GM23248 (cell line): Measurements from ENCODE around the gene ARHGEF4.

Source experiments
- EZH2 ChIP-seq: fragments of 200-600 bp; sonication (generic); IDR thresholded peaks from 2 replicates; pipeline ENCODE4 v1.6.1; 2018; ENCODE audit warnings: antibody characterized with exemption, mild to moderate bottlenecking; ENCODE audit not compliant: insufficient read depth, poor library complexity, severe bottlenecking
- EZH2phosphoT487 ChIP-seq: fragments of 200-600 bp; sonication (generic); IDR thresholded peaks from 2 replicates; pipeline ENCODE4 v1.6.1; 2018; ENCODE audit warnings: antibody characterized with exemption, moderate library complexity, mild to moderate bottlenecking, low read depth; ENCODE audit not compliant: insufficient read depth

- TF ChIP-seq EZH2phosphoT487 (no peak), EZH2 (no peak)
Measured at GRCh38 chr2:130798472-130799218, 38.1 kb upstream of the ARHGEF4 start.
